GM19395 (cell line): ENCODE results near the gene DKKL1.
"Not testable (repeated sequence)": the region's sequence is repeated elsewhere in the genome, so short reads cannot be mapped to it uniquely, and the experiment has no call there.

Experiments
- ATAC-seq: cut with Tn5 transposase; IDR thresholded peaks from one replicate; pipeline ENCODE4 v1.9.1; 2021; ENCODE audit warnings: mild to moderate bottlenecking, moderate library complexity; ENCODE audit not compliant: unreplicated experiment

The DKKL1 gene

GRCh38 chr19:49359851-49360820, 3.5 kb upstream of the DKKL1 start:
- no peak for ATAC-seq

GRCh38 chr19:49361438-49362047, 2.1 kb upstream of the DKKL1 start:
- no peak for ATAC-seq

- ATAC-seq = no peak
Measured at GRCh38 chr19:49362048-49362928, 1.4 kb upstream of the DKKL1 start, which contains the start of gene TEAD2. Gene TEAD2, minus strand, starts transcription at chr19:49362416. Its CDS starts 2,341 bp downstream, at chr19:49360075.

DNA sequence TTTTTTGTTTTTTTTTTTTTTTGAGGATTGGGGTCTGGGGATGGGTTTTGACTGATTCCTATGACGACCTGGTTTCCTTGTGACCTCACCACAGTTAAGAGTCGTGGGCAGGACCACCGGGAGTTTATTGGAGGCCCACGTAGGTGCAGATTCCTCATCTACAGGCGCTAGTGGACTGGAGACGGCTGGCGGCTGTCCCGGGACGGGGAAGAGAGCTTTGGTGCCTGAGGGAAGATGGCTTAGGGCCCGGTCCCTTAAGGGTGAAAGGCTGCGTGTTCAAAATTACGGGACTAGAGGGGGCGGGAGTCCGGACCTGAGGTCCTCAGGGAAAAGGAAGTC, 779 bp upstream of the DKKL1 start:
- no peak for ATAC-seq

GRCh38 chr19:49364083-49364737, 533 bp downstream of the DKKL1 start:
- no peak for ATAC-seq

GRCh38 chr19:49366110-49366509, 2.4 kb downstream of the DKKL1 start:
- no peak for ATAC-seq

DNA sequence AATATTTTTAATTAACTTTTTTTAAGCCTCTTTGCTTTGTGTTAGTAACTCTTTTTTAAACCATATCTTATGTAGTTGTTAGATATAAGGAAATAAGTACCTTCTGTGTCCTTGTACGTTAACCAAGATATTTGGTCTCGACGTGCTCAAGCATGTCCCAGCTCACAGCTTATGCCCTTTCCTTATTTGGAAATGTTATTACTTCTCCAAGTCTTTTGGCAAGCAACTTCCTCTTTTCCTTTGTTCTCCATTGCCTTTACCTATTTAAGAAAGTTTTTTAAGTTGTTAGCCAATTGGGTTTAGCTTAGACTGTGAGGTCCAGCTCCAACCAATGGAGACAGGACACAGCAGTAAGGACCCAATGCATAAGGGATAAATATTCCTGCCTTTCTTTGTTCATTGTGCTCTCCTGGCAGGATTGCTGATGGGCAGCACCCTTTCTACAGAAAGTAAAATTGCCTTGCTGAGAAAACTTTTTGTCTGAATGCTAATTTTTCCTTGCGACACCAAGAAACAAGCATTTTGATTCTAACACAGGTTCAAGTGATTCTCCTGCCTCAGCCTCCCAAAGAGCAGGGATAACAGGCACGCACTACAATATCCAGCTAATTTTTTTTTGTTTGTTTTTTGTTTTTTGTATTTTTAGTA, 5.2 kb downstream of the DKKL1 start:
- ATAC-seq = no peak

DNA sequence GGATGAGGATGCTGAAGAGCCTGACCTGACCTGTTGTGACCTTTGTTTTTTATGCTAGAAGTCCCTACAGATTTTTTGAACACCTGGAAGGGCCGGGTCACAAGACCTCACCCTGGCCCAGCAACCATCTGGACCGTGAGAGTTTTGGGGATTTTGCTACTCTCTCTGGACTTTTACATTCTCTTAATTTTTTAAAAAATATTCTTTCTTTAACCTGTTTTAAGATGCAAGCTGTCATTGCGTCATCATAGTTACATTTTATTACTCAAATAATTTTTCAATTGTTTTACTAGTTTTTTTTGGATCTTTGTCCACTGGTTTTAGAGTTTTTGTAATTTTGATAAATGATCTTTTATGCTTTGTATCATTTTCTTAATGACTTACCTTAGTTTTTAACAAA, 7.5 kb downstream of the DKKL1 start:
- ATAC-seq = no peak

DNA sequence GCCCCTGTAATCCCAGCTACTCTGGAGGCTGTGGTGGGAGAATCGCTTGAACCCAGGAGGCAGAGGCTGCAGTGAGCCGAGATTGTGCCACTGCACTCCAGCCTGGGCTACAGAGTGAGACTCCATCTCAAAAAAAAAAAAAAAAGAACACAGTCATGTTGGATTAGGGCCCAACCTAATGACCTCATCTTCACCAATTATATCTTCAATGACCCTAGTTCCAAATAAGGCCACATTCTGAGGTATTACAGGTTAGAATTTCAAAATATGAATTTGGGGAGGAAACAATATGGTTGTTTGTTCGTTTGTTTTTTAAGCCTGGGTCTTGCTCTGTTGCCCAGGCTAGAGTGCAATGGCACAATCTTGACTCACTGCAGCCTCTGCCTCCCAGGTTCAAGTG, 9.5 kb downstream of the DKKL1 start:
- not testable (repeated sequence) for ATAC-seq

DNA sequence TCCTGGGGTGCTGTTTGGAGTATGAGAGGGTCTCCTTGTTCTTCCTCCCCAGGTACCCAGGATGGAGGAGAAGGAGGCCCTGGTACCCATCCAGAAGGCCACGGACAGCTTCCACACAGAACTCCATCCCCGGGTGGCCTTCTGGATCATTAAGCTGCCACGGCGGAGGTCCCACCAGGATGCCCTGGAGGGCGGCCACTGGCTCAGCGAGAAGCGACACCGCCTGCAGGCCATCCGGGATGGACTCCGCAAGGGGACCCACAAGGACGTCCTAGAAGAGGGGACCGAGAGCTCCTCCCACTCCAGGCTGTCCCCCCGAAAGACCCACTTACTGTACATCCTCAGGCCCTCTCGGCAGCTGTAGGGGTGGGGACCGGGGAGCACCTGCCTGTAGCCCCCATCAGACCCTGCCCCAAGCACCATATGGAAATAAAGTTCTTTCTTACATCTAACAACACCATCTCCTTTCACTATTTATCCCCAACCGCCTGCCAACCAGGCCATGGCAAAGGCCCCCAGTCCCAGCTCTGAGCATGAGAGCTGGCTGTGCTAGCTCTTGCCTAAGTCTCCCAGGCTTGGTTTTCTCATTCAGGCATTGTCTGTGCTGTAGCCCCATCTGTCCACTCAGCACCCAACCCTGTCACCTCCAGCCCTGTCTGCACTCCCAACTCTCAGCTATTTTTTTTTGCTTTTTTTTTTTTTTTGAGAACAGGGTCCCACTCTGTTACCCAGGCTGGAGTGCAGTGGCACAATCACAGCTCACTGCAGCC, 11.2 kb downstream of the DKKL1 start:
- ATAC-seq = no peak

DNA sequence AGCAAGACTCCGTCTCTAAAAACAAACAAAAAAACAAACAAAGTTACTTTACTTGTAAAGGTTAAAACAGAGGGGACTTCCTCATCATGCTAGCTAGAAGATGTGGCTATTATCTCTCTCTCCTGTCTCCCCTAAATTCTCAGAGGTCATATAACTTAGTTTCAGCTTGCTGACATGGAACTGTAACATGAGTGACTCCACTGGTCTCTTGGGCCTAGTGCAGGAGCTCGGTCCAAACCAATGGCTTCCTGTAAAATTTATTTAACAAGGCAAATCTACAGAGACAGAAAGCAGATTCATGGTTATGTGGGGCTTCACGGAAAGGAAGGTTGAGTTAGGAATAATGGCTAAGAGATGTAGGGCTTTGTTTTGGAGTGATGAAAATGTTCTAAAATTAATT, 14.8 kb downstream of the DKKL1 start:
- no peak for ATAC-seq

DNA sequence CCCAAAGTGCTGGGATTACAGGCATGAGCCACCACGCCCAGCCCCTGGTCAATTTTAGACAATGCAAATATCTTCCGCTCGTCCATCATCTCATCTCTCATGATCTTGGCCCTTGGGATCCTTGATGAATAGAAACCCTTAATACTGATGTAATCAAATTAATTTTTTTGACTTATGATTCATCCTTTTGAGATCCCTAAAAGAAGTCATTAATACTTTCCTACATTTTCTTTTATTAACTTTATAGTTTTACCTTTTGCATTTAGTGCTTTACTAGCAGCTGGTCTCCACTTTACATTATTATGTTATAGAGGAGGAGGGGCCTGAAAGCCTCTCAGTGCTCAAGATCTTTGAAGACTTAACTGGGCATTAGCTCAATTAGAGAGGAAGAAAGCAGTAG, 16.7 kb downstream of the DKKL1 start:
- no peak for ATAC-seq

- ATAC-seq = no peak
Measured at GRCh38 chr19:49382639-49383038, 19.0 kb downstream of the DKKL1 start.

DNA sequence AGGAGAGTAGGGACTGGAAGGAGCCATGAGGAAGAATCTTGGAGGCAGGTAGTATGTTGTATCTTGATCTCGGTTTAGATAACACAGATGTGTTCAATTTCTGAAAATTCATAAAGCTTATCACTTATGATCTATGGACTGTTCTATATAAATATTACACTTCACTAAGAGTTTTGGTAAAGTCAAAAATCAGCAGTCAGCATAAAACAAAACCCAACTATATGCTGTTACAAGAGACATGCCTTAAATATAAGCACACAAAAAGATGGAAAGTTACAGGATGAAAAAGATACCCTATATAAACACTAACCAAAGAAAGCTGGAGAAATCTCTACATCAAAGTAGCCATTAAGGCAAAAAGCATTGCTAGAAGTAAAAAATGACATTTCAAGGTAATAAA, 19.9 kb downstream of the DKKL1 start:
- ATAC-seq = no peak

DNA sequence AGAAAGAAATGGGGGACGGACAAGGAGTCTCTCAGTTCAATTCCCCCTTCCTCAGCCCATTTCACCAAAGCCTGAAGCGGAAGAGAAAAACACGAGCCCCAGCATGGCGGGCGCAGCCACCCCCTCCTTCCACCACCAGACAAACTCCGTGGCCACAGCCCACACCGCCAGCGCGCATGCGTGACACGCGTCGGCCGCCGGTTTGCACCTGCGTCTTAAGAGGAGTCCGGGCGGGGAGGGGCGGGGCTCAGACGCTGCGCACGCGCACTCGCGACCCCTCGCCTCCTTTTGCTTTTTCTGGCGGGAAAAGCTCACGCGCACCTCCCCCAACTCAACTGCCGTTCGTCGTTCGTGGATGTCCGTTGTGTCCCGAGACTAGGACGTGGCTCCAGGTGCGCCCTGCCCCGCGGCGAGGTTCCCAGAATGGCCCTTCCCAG, 24.3 kb downstream of the DKKL1 start, which contains the start of gene KASH5:
TSS of gene KASH5 (plus strand) at position 314 of the 437 bp plus-strand sequence. CDS start 2,635 bp downstream, outside the sequence.
- no peak for ATAC-seq

DNA sequence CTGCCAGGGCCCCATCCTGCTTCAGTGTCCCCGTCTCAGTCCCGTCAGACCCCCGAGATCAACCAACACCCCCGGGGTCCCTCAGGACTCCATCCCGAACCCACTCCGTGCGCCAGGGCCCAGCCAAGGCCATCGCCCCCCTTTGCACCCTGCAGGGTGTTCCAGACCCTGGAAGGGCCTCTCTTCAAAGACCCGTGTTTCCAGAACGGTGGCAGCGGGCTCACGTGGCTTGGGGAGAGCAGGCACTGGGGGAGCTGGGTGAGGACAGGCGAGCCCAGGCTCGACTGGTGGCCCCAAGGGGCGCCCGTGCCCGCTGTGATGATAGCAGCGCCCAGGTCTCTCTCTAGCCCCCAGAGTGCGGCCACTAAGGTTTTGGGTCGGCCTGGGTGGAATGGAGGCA, 25.7 kb downstream of the DKKL1 start:
- ATAC-seq = no peak

- no peak for ATAC-seq
Measured at GRCh38 chr19:49390131-49390928, 26.7 kb downstream of the DKKL1 start.

GRCh38 chr19:49390929-49391359, 27.3 kb downstream of the DKKL1 start:
- ATAC-seq = no peak
